Renal cortex interstitium (tissue), 11 donors: ENCODE measurements around the gene FAM90A1. TPM values are rescaled to one million over a fixed set of nuclear protein-coding genes. Genes with fewer than 3 reads are reported as not detected.
A peak's percentile ranks its signal among the peaks of the same experiment; 100 is the strongest.
"Not testable (repeated sequence)": the region's sequence is repeated elsewhere in the genome, so short reads cannot be mapped to it uniquely, and the experiment has no call there.

Source experiments
- DNase-seq, 11 donors: peaks; one replicate each; pipeline ENCODE4 v3.0.0-alpha.2; 2013; ENCODE audit warnings: low read depth in 9 of 11, low spot score in 4 of 11; ENCODE audit errors: extremely low read depth in 1 of 11
- polyA plus RNA-seq, 3 donors: library from polyadenylated mRNA; unstranded; fragments of 120-200 nt; gene quantifications; one replicate each; pipeline ENCODE4 v1.2.1, GENCODE V29; 2013; ENCODE audit not compliant: insufficient read length in 3 of 3

FAM90A1 gene
- polyA plus RNA-seq, 3 donors: 1.3 to 2.7 (median 1.6) TPM

DNA sequence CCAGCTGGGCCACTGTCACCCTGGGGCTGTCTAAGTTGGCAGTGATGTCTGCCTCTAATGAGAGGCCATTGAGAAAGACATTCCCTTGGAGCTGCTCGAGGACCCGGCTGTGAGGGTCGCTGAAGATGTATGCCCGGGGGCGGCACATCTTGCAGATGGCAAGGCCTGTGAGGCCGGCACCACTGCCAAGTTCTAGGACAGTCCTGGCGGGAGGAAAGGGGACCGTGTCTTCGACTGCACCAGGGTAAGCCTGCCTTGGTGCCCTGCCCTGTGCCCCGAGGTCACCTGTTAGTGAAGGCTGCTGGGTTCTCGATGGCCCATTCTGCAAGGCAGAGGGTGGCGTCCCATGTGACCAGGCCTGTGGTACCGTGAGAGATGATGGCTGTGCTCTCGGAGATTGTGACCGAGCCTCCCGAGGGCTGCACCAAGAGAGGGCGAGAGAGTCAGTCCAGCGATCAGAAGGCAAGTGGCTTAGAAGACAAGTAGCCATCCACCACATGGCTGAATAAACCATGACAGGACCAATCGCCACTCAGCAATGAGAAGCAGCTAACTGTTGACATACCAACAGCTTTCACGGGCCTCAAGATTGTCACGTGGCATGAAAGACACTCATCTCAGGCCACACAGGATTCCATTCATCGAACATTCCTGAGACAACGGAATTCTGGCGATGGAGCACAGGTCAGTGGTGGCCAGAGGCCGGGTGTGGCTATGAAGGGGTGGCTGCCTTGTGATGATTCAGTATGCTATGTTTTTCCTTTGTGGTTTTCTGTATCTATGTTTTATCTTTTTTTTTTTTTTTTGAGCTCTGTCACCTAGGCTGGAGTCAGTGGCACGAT lies 8.1 kb upstream of the FAM90A1 start:
- DNase-seq: not testable (repeated sequence)

DNA sequence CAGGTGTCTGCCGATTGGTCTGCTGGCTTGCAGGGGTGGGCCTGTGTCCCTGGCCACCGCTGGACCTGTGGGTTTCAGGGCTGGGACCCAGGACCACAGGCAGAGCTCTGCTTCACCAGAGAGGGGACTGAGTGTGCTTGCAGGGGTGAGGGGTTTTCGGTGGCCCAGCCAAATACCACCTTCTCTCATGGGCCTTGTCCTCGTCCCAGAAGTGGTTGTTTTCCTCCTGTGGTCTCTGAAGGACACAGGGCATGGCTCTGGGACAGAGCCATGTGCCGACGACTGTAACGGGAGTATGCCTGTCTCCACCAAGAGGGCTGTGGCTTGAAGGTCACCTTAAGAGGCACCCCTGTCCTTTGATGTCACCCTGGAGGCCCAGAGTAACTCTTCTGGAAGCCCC lies 7.3 kb upstream of the FAM90A1 start:
- not testable (repeated sequence) for DNase-seq

DNA sequence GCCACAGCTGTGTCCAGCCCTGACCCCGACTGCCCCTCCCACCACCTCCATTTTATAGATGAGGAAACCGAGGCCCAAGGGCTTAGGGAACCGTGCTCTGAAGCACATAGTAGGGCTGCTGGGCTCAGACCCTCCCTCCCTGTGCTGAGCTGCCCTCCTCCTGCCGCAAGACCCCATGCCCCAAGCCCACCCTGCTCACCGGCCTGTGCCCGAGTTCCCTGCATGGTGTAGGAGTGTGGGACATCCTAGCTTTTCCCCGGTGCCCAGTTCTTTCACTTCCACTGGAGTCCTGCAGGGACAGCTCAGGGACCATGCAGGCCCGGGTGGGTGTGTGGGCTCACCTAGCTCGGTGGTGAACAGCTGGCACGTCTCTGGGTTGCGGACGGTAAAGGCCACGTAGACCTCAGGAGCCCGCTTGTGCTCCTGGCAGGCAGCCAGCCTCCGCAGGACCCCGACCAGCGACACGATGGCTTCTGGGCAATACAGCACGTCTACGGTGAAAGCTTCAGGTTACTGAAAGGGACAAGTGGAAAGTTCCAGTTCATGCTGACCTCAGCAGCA lies 6.6 kb upstream of the FAM90A1 start:
- DNase-seq: not testable (repeated sequence)

DNA sequence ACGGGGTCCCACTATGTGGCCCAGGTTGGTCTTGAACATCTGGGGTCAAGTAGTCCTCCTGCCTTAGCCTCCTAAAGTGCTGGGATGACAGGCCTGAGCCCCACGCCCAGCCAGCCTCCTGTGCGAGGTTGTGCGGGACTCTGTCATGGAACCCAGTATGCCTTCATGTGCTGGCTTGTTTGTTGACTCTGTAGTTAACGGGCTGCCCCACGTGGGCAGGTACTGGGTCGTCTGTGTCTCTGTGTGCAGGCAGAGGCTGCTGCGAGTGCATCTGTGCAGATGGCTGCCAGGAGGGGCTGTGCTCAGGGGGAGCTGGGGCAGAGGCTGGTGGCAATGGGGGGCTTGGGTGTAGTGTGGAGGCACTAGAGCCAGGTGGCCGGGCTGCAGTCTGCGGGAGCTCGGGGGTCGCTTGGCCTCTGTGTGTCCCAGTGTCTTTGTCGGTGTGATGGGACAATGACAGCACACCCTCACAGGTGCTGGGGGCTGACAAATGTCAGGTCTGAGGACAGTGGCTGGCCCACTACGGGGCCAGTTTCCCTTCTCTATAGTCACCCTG lies 6.0 kb upstream of the FAM90A1 start:
- DNase-seq: not testable (repeated sequence)

DNA sequence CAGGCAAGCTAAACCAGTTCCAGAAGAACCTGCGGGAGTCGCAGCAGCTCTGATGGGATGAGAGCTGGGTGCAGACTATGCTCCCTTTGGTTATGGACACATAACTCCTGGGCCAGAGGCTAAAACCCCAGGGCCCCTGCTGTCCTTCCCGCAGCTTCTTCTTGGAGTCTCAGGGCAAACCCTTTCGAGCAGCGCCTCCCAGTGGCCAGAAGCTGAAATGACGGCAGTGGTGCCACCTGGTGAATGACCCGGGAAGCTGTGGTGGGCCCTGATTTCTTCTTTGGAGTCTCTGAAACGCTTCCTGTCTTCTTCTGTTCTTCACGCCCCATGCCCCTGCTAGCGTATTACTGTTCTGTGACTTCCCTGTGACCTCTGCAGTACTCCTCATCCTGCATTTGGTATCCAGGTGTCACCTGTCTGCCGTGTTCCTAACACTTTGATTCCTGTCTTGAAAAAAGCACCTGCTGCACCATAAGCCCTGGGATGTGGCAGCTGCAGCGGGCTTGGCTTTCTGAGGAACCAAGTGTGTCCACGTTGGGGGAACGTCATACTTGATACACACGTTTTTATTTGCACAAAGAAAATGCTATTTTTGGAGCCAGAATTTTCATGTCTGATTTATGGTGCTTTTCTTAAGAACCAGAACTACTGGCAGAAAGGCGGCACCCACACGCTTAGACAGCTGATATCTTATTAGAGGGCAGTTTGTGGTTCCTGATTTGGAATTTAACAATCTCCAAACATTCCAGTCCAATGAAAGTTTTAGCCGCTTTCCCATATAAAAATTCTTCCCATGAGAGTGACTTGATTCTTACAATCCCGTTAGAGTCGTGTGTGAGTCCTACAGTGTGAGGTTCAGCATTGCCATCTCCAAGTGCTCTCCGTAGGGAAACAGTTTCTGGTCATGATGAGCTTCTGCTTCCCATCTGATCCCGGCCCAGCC lies 4.5 kb upstream of the FAM90A1 start:
- DNase-seq: peak in 1 of 11 donors; percentile 3

DNA sequence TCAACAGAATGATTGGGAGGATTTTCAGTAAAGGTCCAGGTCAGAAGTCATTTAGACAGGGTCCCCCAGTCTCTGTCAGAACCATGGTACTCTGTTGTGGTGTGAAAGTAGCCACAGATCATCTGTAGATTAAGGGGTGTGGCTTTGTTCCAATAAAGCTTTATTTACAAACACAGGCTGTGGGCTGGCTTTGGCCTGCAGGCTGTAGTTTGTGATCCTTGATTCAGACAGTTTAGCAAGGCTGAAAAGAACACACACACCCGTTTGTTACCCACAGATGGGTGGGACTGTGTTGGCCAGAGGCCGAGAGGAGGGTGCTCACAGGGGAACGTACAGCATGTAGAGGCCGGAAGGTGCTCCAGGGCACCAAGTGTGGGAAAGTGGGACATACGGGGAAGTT lies 3.6 kb upstream of the FAM90A1 start:
- not testable (repeated sequence) for DNase-seq

DNA sequence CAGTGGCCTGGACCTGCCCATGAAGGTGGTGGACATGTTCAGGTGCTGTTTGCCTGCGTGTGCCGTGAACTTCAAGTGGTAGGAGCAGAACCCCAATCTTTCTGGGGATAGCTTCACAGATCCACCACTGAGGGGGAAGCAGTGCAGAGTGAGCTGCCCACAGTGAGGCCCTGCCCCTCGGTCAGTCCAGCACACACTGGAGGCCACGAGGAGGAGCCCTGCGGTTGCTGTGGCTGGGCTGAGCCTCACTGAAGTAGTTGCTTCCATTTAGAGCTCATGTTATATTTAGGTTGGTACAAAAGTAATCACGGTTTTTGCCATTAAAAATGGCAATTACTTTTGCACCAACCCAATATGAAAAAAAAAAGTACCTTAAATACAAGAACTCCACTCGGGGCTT lies 2.1 kb upstream of the FAM90A1 start:
- DNase-seq: not testable (repeated sequence)

DNA sequence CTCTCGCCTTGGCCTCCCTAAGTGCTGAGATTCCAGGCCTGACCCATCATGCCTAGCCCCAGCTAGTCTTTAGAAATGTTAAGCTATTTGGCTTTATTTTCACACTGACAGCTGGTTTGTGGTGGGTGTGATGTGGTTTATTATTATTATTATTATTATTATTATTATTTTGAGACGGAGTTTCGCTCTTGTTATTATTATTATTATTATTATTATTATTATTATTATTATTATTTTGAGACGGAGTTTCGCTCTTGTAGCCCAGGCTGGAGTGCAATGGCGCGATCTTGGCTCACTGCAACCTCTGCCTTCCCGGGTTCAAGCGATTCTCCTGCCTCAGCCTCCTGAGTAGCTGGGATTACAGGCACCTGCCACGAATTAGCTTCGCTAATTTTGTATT lies 1.2 kb upstream of the FAM90A1 start:
- not testable (repeated sequence) for DNase-seq

DNA sequence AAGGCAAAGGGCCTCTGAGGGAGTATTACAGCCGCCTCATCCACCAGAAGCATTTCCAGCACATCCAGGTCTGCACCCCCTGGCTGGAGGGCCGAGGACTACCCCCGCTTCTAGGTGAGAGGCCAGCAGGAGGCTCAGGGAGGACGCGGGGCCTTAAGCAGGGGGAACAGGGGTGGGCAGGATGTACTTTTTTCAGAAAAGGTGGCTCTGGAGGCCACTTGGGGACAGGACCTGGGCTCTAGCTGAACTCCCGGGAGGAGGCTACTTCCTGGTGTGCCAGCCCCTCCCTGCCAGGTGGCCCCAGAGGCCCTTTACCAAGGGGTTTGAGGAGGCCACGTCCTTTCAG lies 287 bp upstream of the FAM90A1 start:
- not testable (repeated sequence) for DNase-seq

DNA sequence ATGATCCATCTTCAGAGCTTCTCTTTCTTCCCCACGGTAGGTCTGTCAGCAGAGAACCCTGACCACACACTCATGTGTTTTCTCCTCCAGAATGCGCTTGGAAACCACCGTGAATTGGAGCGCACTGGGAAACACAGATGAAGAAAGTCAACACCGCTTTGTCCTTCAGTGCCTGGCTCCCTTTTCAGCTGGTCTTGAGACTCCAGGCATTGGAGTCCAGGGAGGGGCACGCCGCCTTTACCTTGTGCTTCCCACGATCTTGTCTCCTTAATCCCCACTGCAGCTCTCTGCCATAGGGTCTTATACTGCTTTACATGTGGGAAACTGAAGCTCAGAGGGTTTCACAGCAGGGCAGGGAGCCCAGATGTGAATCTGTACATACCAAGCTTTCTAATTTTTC lies 1.1 kb downstream of the FAM90A1 start:
- no peak for DNase-seq

DNA sequence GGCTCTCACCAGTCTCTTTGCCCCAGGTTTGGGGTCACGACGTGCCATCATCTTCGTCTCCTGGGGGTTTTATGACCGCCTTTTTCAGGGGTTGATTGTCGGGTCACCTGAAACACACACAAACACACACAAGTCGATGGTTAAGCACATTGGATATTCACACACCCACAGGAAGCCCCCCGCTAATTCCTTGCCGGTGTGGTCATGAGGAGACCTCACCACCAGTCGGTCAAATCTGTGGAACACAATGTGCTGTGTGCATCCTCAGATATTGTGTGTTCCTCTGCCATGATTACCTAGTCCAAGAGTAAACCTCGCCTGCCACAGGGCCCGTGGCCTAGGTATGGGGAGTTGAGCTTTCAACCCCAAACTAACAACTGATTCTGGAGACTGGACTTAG lies 2.6 kb downstream of the FAM90A1 start:
- not testable (repeated sequence) for DNase-seq

DNA sequence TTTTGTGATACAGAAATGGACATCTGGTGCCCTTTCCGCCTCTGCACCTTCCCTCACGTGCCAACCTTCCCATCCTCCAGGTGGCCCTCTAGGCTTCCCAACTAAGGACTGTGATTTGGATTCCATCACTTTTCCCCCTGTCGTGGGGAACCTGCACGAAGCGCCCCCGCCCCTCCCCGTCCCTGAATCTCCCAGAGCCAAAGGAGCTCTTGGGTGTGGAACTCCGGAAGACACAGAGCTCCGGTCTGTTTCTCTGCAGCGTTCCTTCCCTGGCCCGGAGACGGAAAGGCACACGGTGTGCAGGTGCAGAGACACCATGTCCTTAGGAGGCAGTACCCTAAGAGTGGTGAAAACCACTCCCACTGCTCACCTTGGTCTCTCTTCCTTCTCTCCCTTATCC lies 3.8 kb downstream of the FAM90A1 start:
- not testable (repeated sequence) for DNase-seq

DNA sequence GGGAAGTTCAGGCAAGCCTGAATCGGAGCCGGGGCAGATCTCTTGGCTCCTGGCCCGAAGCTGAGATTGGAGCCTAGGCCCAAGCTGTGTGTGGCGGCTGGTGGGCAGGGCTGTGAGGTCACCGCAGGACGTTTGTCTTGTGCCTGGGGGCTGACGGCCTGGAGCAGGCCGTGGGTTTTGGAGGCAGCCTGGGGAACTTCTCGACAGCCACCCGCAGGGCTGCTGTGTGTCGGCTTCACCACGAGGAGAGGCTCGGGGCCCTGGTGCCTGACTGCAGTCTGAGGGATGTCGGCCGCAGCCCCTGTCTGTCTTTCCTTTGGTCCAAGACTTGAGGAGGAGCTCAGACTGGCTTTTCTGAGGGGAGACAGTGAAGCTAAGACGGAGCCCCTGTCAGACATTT lies 5.1 kb downstream of the FAM90A1 start:
- DNase-seq: not testable (repeated sequence)

DNA sequence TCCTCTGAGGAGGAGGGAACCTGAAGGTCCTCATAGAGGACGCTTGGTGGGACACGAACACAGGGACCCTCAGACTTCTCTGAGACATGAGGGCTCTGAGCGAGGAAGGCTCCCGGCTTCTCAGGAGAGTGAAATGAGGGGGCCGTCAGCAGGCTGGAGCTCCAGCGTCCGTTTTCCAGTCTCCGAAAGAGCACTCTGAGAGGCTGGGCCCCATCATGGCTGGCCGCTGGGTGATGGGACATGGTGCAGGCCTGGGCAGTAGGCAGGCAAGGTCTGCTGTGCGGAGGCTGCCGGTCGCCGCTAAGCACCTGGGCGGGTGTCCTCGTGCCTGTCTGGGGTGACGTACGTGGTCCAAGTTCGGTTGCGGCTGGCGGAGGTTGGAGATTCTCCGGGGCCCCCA lies 5.6 kb downstream of the FAM90A1 start:
- DNase-seq: not testable (repeated sequence)

DNA sequence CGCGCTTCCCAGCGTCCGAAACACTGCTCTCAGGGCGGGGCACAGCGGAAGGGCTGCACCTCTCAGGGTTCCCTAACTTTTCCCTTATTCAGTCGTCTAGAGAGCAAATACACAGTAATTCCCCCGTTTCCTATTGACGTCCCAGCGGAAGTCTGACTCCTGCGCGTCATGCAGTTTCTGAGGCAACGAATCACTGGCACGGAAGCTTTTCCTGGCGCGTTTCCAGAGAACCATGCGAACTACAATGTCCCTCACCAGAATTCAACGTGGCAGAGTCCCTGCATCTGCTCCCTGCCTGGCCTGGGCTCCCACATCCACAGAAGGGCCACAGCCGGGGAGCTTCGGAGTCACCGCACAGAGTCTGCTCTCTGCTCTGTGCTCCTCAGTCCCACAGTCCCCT lies 6.0 kb downstream of the FAM90A1 start:
- DNase-seq: not testable (repeated sequence)

DNA sequence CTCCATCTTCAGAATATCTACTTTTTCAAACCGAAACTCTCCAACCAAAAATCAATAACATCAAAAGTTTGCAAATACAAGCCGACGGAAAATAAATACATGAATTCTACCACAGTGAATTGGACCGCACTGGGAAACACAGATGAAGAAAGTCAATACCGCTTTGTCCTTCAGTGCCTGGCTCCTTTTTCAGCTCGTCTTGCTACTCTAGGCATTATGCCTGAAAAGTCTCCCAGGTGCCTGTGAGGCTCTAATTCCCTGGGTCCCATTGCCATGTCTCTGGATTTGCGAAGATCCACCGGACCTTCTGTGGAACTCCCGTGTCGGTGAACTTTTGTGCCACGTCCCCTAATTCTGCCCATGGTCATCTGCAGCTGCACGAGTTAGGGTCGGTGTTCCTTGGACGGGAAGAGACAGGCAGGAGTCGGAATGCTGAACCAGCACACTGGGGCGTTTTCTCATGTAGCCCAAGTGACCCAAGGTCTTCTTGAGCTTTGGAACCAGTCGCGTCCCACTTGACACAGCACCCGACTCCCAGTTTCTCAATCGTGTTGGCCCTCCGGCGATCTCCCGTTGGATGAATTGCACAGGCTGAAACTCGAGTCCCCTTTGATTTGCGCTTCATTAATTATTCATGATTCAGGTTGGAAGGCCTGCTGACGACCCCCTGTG lies 8.6 kb downstream of the FAM90A1 start:
- DNase-seq: not testable (repeated sequence)

DNA sequence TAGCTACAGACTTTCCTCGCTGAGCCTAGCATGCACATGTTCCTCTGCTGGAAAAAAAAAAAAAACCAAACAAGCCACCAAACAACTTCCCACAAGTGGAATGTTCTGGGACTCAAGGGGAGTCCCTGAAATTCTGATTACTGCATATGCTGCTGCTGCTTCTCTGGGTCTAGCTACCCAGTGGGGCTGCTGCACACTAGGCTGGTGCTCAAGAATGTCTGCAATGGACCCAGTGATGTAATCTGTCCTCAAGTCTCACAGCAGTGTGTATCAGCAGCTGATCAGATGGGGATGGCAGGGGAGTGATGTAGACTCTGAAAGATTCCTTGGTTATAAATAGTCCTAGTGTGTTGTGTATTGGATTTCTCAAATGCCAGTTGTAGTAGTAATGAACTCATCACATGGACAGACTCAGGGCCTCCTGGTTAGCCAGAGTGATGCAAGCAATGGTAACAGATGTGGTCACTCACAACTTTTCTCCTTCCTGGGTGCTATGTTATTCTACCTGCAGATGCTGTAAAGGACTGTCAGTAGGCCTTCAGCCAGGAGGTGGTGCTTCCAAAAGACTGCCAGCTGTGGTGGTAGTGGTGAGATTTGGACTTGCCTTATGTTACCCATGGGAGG lies 29.6 kb downstream of the FAM90A1 start:
- DNase-seq: not testable (repeated sequence)

DNA sequence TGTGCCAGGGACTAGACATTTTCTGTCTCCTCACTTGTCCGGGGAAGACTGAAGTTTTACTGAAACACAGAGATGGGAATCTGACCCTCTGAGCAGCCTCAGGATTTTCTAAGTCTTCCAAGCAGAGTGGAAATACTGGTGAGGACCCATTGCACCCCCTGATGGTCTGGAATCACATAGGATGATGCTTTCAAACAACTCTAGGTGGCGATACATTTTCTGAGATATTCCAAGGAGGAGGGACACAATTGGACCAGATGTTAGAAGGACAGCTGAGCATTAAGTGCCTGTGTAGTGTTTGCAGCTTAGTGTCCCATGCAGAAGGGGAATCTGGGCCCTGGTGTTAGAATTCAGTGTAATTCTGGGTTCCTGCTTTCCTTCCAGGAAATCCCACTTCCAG lies 39.3 kb downstream of the FAM90A1 start:
- DNase-seq: not testable (repeated sequence)
